RWPE1 (cell line): ENCODE data around the gene ZNF740.
A peak's percentile ranks its signal among the peaks of the same experiment; 100 is the strongest.
"Not testable (repeated sequence)": the region's sequence is repeated elsewhere in the genome, so short reads cannot be mapped to it uniquely, and the experiment has no call there.

Source experiments
- CTCF ChIA-PET: fragments of 350-600 bp; sonication (Branson Sonifier 250); formaldehyde crosslinking; extraction: SDS; loops from one replicate; lab custom pipeline; 2021; lab: Yijun Ruan, JAX
- POLR2A ChIA-PET: fragments of 400-600 bp; formaldehyde crosslinking; extraction: SDS; loops from one replicate; lab custom pipeline; 2020; ENCODE audit warnings: antibody characterized with exemption; ENCODE audit not compliant: low non-redundant PET; lab: Yijun Ruan, JAX
- DNase-seq: peaks from one replicate; pipeline ENCODE4 v3.0.0; 2012; ENCODE audit warnings: low spot score
- H3K27ac ChIP-seq: fragments of 450-650 bp; 2 replicates; pipeline ENCODE4 v1.5.1; 2017
- CTCF ChIP-seq: fragments of 450-650 bp; conservative IDR thresholded peaks from 2 replicates; pipeline ENCODE4 v1.5.1; 2017; ENCODE audit warnings: low read depth, mild to moderate bottlenecking

Gene ZNF740

GRCh38 chr12:53171725-53172329, 8.7 kb upstream of the ZNF740 start:
- no peak overlapping the region for H3K27ac ChIP-seq
- POLR2A ChIA-PET, result no interaction called here
- CTCF ChIA-PET, result interaction anchor here (0.5 kb wide), 1 partner anchor 14 kb away, joined by 3 read pairs; no protein-coding TSS in a partner anchor

GRCh38 chr12:53172352-53172751, 8.2 kb upstream of the ZNF740 start:
- no peak for TF ChIP-seq CTCF
- ChIA-PET POLR2A (interaction anchor here (0.6 kb wide), 1 partner anchor 18 kb away, joined by 6 read pairs; no protein-coding TSS in a partner anchor), CTCF (interaction anchor here (0.5 kb wide), 1 partner anchor 14 kb away, joined by 3 read pairs; no protein-coding TSS in a partner anchor)
- no peak overlapping the region; the same call in 1 of the 2 replicates for H3K27ac ChIP-seq
- no peak for DNase-seq

More at GRCh38 chr12:53171725-53172329, 8.7 kb upstream of the ZNF740 start:
- no peak for TF ChIP-seq CTCF
- DNase-seq, result no peak

GRCh38 chr12:53173085-53173715, 7.3 kb upstream of the ZNF740 start:
- H3K27ac ChIP-seq, result peak overlapping the region; percentile 21; the same call in 1 of the 2 replicates
- DNase-seq, result no peak
- CTCF ChIA-PET, result interaction anchor here (0.6 to 1.0 kb wide), 3 partner anchors 12 to 276 kb away, joined by 3 to 4 read pairs (median 4); no protein-coding TSS in a partner anchor
- POLR2A ChIA-PET, result no interaction called here
- no peak for TF ChIP-seq CTCF

- no peak for DNase-seq
- no peak for TF ChIP-seq CTCF
- peak overlapping the region; percentile 22 for H3K27ac ChIP-seq
- POLR2A ChIA-PET, result no interaction called here
- CTCF ChIA-PET, result interaction anchor here (0.6 to 1.2 kb wide), 4 partner anchors 14 to 113 kb away, joined by 3 read pairs; no protein-coding TSS in a partner anchor
These were observed 5.5 kb upstream of the ZNF740 start for GRCh38 chr12:53174881-53175491.

- ChIA-PET POLR2A (no interaction called here), CTCF (no interaction called here)
- DNase-seq, result no peak
- no peak for TF ChIP-seq CTCF
- no peak overlapping the region for H3K27ac ChIP-seq
These were observed 3.8 kb upstream of the ZNF740 start for GRCh38 chr12:53176750-53177149.

- CTCF ChIA-PET, result interaction anchor here (0.6 to 0.7 kb wide), 2 partner anchors 107 to 1222 kb away, joined by 3 to 7 read pairs; no protein-coding TSS in a partner anchor
- POLR2A ChIA-PET, H3K27ac ChIP-seq, DNase-seq: not testable (repeated sequence)
These were observed 3.1 kb upstream of the ZNF740 start for GRCh38 chr12:53177447-53177846.

- POLR2A ChIA-PET, CTCF ChIA-PET: not testable (repeated sequence)
These were observed 1.7 kb upstream of the ZNF740 start for GRCh38 chr12:53178803-53179202.

More at GRCh38 chr12:53178803-53179202, 1.7 kb upstream of the ZNF740 start:
- not testable (repeated sequence) for DNase-seq
- H3K27ac ChIP-seq, result peak overlapping the region; percentile 42
